Stimulated activated CD4-positive, alpha-beta T cell treated with anti-CD3 and anti-CD28 coated beads, Interleukin-2, amount 100 ng/mL, for 4 hours (primary cell): ENCODE measurements around the gene DSG1.
"Not testable (repeated sequence)": the region's sequence is repeated elsewhere in the genome, so short reads cannot be mapped to it uniquely, and the experiment has no call there.

Source experiments
- DNase-seq: peaks from one replicate; pipeline ENCODE4 v3.0.0-alpha.2; 2020; ENCODE audit warnings: low read depth

DSG1 gene

GRCh38 chr18:31353336-31353735 is 35.4 kb downstream of the DSG1 start:
- DNase-seq = not testable (repeated sequence)

GRCh38 chr18:31354990-31355389 is 37.0 kb downstream of the DSG1 start:
- no peak for DNase-seq

- no peak for DNase-seq
Measured at GRCh38 chr18:31356025-31356424, 38.1 kb downstream of the DSG1 start.

- DNase-seq = no peak
Measured at GRCh38 chr18:31364190-31364589, 46.2 kb downstream of the DSG1 start.

- no peak for DNase-seq
Measured at GRCh38 chr18:31369478-31369877, 51.5 kb downstream of the DSG1 start.

- DNase-seq = no peak
Measured at GRCh38 chr18:31371989-31372388, 54.0 kb downstream of the DSG1 start.

- no peak for DNase-seq
Measured at GRCh38 chr18:31373641-31374040, 55.7 kb downstream of the DSG1 start.

GRCh38 chr18:31376477-31376876 is 58.5 kb downstream of the DSG1 start, which contains the start of gene DSG4:
Gene DSG4, plus strand, starts transcription at chr18:31376777. Its CDS starts 135 bp downstream, at chr18:31376912.
- DNase-seq = no peak

GRCh38 chr18:31380912-31381311 is 63.0 kb downstream of the DSG1 start:
- no peak for DNase-seq

GRCh38 chr18:31382107-31382506 is 64.1 kb downstream of the DSG1 start:
- DNase-seq = no peak

- DNase-seq = no peak
Measured at GRCh38 chr18:31386741-31387140, 68.8 kb downstream of the DSG1 start.

- no peak for DNase-seq
Measured at GRCh38 chr18:31393286-31393685, 75.3 kb downstream of the DSG1 start.

GRCh38 chr18:31396796-31397612 is 79.0 kb downstream of the DSG1 start:
- DNase-seq = no peak

- no peak for DNase-seq
Measured at GRCh38 chr18:31398191-31398590, 80.2 kb downstream of the DSG1 start.

- DNase-seq = no peak
Measured at GRCh38 chr18:31399306-31400032, 81.5 kb downstream of the DSG1 start.

- DNase-seq = no peak
Measured at GRCh38 chr18:31401156-31402025, 83.4 kb downstream of the DSG1 start.

- DNase-seq = no peak
Measured at GRCh38 chr18:31402026-31402373, 84.0 kb downstream of the DSG1 start.

- DNase-seq = no peak
Measured at GRCh38 chr18:31403409-31403808, 85.4 kb downstream of the DSG1 start.
